HG02938 (cell line): Measurements from ENCODE around the gene TPD52L1.

ENCODE experiments used
- ATAC-seq: cut with Tn5 transposase; IDR thresholded peaks from one replicate; pipeline ENCODE4 v1.9.1; 2021; ENCODE audit warnings: mild to moderate bottlenecking, moderate library complexity; ENCODE audit not compliant: unreplicated experiment

The TPD52L1 gene

DNA sequence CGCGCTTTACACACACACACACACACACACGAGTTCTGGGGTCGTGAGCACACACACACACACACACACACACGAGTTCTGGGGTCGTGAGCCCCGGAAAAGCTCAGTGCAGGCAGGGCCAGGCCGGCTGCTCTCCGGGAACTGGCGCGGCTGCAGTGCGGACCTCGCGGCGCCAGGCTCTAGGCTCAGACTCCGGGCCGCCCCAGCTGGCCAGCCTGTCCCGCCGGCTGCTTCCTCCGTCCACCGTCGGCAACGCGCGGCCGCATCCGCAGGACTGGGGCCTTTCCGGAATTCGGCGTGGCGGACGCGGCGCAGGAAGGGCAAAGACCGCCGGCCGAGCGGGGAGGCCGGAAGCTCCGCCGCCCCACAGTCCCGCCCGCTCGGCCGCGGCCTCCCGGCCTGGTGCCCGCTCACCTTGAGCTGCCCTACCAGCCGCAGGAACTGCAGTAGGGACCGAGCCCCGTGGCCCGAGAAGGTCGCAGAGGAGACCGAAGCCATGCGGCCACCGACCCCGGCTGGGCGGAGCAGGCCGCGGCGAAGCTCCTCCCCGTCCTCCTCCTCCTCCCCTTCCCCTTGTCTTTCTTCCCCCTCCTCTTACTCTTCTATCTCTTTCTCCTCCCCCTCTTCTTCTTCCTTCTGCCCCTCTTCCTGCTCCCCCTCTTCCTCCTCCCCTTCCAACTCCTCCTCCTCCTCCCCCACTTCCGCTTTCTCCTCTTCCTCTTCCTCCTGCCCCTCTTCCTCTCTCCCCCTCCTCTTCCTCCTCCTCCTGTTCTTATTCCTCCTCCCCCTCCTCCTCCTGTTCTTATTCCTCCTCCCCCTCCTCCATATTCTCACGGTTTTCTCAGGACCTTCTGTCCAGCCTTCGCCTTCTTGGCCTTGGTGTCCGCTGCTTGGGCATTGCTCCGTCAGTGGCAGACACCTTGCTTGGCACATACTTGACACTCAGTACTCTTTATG is 148.1 kb downstream of the TPD52L1 start, which contains the start of gene HDDC2:
TSS of gene HDDC2 (minus strand) at position 533 of the 957 bp plus-strand sequence. CDS start at position 498, 35 bp downstream.
- ATAC-seq = peak; percentile 76

GRCh38 chr6:125302840-125303511 is 149.4 kb downstream of the TPD52L1 start:
- no peak for ATAC-seq

- ATAC-seq = no peak
Measured at GRCh38 chr6:125303512-125303854, 149.9 kb downstream of the TPD52L1 start.

GRCh38 chr6:125304970-125305660 is 151.5 kb downstream of the TPD52L1 start:
- no peak for ATAC-seq

- ATAC-seq = no peak
Measured at GRCh38 chr6:125306756-125307149, 153.2 kb downstream of the TPD52L1 start.

GRCh38 chr6:125307150-125307838 is 153.7 kb downstream of the TPD52L1 start:
- no peak for ATAC-seq

- ATAC-seq = no peak
Measured at GRCh38 chr6:125307964-125308615, 154.5 kb downstream of the TPD52L1 start.

- peak; percentile 81 for ATAC-seq
Measured at GRCh38 chr6:125310994-125311649, 157.5 kb downstream of the TPD52L1 start.

DNA sequence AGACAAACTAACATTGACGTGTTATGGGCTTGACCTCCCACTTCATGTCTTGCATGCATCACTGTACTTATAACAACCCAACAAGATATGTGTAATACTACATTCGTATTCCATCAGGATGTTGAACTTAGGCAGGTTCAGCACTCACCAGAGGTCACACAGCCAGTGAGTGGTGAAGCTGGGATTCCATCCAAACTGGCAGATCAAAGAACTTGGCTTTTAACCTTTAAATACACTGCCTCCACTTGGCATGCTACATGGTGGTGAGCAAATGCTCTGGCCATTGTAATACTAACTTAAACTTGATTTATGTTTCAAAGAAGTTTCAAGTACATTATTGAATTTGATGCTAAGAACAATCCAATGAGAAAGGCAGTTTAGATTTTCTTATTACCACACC is 158.9 kb downstream of the TPD52L1 start:
- no peak for ATAC-seq

DNA sequence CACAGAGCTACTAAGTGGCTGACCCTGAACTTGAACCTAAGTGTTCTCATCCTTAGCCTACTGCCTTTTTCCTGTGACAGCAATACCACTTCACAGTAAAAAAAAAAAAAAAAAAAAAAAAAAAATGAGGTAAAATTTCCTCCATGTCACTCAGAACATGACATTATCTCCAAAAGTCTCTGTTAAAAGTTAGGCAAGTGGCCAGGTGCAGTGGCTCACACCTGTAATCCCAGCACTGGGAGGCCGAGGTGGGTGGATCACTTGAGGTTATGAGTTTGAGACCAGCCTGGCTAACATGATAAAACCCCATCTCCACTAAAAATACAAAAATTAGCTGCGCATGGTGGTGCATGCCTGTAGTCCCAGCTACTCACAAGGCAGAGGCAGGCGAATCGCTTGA is 159.4 kb downstream of the TPD52L1 start:
- no peak for ATAC-seq
